GM12892 (cell line): ENCODE measurements around the gene DUS3L.
"Not testable (repeated sequence)": the region's sequence is repeated elsewhere in the genome, so short reads cannot be mapped to it uniquely, and the experiment has no call there.

Experiments
- POLR2A ChIP-seq: IDR thresholded peaks from 2 replicates; pipeline ENCODE4 v1.6.1; 2011; ENCODE audit warnings: low read depth, low read length, control low read depth
- POLR2AphosphoS5 ChIP-seq: IDR thresholded peaks from 2 replicates; pipeline ENCODE4 v1.6.1; 2011; ENCODE audit warnings: low read depth, low read length, control low read depth
- TAF1 ChIP-seq: IDR thresholded peaks from 2 replicates; pipeline ENCODE4 v1.6.1; 2011; ENCODE audit warnings: low read depth, mild to moderate bottlenecking, control low read depth, low read length, borderline replicate concordance

GRCh38 chr19:5748920-5749319 is 42.0 kb downstream of the DUS3L start:
- not testable (repeated sequence) for TF ChIP-seq POLR2AphosphoS5, POLR2A, TAF1
